NCI-H2081 treated with DMSO at 0.1 percent for 48 hours (cell line): Measurements from ENCODE around the gene TIMM23.
"Not testable (repeated sequence)": the region's sequence is repeated elsewhere in the genome, so short reads cannot be mapped to it uniquely, and the experiment has no call there.

Experiments used
- DNase-seq: peaks from one replicate; lab custom pipeline; 2025; lab: John Stamatoyannopoulos, UW

Gene TIMM23

DNA sequence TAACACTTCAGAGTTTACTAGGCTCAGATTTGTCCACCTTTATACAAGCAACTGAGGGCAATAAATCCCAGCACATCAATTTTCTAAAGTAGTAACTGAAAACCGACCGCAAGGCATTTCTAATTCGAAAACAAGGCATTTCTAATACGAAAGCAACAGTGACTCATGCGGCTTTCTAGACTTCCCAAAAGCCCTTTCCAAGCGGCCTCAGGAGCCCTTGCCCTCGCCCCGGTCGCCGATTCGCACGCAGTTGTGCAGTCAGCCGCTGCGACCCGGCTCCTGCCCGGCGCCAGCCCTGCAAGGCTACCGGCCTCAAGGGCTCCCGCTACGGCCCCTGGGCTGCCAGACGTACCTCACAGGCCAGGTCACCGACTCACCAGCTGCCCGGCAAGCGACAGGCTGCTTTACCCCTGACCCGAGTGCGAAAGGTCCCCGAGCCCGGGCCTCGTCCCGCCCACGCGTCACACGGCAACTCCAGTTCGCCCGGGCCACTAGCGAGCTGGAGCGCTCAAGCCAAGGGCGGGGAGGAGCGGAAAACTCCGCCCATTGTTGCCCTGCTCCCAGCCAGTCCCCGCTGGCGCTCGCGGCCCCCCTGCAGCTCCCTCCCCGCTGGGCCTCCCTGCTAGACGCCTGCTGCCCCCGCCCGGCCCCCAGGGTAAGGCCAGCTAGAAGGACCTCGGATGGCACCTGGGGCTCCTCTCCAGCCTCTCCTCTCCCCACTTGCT lies 50.9 kb downstream of the TIMM23 start:
- DNase-seq: no peak

DNA sequence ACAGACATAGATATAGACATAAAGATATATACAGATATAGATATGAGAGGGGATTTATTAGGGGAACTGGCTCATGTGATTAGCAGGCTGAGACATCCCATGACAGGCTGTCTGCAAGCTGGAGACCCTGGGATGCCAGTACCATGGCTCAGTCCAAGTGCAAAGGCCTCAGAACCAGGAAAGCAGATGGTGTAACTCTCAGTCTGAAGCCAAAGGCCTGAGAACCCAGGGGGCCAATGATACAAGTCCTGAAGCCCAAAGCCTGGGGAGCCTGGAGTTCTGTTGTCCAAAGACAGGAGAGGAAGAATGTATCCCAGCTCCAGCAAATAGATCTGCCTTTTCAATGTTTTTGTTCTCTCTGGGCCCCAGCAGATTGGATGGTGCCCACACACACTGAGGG lies 52.7 kb downstream of the TIMM23 start:
- DNase-seq: no peak

DNA sequence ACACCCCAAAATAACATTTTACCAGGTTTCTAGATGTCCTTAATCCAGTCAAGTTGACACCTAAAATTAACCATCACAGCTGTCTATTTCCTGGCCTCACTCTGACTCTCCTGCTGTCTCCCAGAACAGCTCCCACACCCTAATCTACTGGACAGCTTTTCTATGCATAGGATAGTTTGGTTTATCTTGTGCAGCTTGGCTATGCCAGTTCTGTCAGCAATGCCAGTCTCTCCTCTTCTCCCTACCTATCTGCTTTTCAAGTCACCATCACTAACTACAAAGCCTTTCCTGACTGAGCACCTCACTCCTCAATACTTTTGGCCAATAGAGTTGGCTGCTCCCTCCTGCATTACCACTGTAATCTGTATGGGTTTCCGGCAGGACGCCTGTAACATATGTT lies 53.1 kb downstream of the TIMM23 start:
- no peak for DNase-seq

DNA sequence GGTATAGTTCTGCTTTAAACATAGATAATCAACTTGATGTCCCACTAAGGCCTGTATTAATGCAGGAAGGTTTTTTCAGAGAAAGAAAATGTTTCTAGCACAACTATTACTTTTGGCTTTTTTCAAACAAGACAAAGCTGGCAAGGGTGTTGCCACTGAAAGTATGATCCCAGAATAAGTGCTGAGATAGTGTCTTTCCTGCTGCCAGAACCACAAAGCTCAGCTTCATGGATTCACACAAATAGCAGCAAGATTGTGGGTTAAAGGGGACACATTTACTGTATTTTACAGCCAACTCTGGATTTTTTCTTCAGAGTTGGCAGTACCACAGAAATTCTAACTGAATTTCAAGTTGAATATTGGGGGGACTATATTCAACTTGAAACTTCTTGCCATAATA lies 53.8 kb downstream of the TIMM23 start:
- DNase-seq: no peak

DNA sequence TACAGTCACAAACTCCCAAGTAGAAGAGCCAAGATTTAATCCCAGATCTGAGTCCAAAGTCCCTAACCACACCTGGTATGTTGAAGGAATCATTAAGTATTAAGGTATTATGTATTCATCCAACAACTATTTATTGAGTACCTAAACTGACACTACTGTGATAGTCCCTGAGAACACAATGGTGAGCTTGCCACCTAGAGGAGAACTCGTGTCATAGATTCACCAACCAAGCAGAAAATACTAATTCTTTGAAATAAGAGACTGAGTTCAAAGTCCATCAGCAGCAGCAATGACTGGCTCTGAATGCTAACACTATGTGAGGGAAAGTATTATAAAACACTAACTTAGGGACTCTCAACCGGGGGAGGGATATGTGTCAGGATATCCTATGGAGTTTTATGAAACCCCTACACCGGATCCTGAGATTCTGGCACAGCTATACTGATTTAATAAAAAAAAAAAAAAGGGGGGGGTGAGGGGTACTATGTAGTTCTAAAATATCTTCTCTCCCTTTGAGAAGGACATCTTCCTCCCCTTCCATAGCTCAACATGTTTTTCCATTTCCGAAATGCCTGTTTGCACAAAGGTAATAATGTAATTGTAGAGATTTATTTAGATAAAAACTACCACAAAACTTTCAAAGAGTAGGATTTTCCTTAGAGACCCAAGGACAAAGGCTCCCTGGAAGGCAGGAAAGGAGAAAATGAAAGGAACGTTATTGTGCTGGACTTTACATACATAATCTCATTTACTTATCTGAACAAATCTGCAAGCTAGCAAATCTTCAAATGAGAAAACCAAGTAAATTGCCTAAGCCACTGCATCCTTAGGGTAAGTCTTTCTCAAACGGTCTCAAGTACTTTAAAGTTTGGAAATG lies 56.5 kb downstream of the TIMM23 start:
- no peak for DNase-seq

DNA sequence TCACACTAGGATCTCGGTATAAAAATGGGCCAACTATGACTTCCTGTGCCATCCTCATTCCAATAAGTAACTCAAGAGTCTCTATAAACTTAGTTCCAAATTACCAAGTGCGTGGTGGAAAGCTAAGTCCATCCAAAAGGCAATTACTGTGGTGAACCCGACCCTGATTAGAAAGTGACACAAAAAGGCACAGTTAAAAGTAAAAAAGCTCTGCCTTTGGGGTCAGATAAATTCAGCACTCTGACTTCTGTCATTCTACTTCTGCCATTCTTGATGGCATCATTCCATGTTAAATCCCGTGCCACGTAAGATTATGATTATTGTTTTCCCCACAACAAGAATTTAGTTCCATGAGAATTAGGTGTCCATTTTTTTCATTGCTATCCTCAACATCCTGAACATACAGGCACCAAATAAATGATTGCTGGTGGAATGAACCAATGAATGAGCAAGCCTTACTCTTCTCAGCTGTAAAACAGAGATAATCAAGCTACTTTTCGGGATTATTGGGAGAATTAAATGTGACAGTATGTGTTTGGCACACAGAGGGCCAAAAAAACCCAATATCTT lies 57.3 kb downstream of the TIMM23 start:
- DNase-seq: no peak

DNA sequence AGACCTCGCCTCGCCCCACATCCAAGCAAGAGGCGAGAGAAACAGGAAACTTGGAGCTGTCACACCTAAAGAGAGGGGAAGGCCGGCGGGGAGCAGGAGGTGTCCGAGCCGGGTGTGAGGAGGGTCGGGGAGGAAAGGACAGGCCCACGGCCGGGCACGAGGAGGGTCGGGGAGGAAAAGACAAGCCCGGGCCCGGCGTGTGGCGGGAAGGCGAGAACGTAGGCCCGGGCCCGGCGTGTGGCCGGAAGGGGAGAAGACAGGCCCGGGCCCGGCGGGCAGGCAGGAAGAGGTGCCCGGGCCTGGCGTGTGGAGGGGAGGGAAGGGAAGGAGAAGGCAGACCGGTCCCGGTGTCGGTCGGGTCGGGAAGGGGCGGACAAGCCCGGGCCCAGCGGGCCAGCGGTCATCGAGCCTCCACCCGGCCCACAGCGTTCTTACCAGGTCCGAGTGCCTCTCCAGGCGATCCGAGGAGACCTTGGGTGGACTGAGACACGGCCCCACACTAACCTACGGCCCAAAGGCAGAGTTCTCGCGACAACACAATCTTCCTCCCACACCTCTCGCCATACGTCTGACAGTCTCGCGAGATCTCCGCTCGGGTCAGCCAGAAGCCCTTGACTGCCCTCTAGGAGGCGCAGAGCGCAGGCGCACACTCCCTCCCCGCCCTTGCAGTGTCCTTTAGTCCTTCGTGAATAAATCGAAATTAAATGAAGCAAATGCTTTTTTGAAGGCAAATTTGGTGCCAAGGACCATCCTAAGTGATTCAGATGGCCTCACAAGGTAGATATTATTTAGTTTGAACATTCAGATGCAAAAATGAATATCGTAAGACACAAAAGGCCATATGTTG lies 58.0 kb downstream of the TIMM23 start, which contains the start of gene NCOA4:
NCOA4 (minus strand) TSS at position 533 of the 847 bp plus-strand sequence. CDS start 13,943 bp downstream, outside the sequence.
- peak; percentile 63 for DNase-seq

DNA sequence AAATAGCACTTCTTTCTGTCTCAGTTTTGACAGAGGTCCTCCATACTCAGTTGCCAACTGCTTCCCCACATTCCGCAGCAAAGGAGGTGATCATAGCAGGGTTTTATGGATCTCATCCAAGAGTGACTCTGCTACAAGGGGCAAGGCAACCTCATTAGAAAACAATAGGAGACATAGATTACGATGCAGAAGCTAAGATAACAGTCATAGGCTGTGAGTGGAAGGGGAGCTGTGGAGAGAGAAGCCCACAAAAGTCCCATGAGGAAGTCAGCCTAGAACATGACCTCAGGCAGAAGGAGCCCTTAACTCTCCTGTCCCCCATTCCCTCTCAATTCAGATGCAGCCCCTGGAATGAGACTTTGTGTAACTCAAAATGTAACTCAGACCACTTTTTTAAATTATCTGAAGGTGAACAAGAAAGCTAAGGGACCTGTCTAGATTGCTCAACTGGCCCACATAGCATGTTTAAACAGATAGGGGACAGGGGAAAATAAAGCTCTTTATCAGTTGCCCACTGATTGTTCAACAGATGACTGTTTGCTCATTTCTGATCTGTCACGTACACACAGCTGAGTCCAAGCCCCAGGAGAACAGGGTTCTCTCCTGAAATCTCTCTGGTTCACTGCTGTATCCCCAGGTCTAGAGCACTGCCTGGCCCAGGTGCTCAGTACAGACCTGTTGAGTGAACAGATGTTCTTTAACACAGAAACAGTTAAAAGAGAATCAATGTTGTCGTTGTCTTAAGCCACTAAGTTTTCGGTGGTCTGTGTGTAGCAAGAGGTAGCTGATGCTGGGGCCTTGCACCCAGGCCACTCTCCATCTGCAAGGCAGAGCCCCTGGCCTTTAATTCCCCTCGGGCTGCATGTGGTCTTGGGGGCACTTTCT lies 59.6 kb downstream of the TIMM23 start:
- no peak for DNase-seq

DNA sequence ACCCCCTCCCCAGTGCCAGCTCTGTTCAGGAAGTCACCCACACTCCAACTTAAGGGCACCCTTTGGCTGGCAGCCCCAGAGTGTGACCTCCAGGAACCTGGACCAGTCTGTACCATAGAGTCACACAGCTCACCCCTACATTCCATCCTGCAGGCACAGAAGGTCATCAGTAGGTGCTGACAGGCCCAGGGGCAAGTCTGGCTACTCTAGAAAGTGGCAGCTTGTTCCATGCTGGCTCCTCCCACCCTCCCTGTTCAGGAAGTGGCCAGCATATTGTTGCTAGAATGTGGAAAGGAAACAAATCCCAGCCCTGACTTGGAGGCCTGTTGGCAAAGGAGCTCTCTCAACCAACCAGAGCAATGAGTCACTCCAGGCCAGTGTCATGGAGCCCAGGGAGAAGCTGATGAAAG lies 61.3 kb downstream of the TIMM23 start:
- DNase-seq: no peak

DNA sequence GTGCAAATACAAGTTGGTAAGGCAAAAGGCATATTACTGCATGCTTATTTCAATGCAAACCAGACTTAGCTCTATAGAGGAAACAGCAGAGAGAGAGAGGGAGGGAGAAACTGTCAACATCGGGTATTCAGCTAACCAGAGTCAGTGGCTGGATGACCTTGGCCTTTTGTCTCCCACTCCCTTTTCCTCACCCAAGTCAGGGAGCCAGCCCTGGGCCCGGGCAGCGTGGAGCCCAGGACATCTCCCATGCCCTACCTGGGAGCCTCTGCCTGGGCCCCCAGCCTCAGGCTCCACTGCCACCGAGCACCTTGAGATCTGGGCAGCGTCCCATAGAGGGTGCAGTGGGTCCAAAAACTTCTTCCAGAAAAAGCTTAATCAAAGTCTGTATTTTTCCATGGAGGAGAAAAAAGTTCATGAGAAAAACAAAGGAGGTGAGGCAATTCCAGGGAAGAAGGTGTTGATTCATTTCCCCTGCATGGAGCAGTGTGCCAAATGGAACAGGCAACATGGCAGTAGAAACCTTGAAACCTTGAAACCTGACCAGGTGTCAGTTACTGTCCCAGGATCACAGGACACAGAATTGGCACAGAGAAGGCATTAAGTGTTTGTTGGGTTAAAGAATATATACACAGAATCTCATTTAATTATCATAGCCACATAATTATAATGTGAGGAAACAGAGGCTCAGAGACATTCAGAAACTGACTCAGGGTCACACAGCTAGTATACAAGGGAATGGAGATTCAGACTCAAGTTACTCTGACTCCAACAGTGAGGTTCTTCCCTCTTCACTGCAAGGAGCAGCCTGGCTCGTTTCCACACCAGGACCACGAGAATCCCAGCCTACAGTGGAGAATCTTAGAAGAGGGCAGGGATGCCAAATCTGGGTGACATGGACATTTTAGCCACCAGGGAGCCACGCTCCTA lies 63.9 kb downstream of the TIMM23 start:
- no peak for DNase-seq

DNA sequence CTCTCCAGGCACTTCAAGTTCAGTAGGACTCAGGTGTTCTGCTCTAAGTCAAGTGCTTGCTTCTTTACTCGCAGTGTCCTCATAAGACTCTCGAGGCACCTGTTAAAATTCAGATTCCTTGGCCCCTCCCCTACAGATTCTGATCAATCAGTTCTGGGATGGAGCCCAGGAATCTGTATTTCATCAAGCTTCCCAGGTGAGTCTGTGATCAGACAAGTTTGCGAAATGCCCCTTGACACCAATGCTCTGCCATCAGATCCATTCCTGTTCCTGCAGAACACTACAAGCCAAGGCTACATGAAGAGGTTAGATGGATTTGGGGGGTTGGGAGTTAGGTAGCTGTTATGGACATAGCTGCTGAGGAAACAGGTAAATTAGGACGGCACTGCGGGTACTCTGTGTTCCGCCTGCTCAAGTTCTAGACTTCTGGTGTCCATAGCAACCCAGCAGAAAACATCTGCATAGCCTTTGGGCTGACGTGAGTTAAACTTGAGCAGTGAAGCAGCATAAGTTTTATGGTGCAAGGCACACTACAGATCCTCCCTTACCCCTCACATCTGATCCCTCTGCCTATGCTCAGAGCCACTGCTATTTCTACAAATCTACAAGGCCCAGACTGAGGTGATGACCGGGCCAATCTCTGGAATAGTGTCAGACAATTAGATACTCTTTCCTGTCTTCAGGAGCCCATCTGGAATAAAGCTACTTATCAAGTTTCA lies 65.0 kb downstream of the TIMM23 start:
- no peak for DNase-seq

DNA sequence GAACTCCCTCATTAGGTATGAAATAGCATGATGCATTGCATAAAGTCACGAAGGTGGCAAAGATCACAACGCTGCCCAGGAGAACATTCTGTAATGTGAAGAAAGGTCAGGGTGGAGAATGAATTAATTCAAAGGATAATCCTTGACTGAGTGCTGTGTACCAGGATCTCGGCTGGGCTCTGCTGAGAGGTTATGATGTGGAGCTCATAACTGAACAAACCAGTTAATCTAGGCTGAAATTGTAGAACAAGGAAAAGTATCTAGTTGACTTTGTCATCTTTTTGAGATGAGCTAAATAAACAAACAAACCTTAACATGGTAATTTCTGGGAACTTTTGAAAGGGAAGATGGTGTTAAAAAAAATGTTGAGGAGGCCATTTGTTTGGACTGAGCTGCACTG lies 67.7 kb downstream of the TIMM23 start:
- DNase-seq: no peak

DNA sequence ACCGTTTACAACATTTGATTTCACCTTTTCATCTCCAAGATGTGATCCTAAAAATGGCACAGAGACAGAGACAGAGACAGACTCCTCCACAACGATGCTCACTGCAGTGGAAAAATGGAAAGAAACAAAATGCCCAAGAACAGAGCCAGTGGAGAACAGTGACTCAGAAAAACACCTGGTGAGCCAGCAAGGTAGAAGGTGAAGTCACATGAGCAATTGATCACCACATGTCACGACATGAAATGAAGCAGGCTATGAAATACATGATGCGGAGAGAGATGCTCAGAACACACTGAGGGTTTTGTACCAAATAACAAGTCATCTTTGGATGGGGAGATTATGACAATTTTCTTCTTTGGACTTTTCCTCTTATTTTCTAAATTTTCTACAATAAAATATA lies 70.2 kb downstream of the TIMM23 start:
- no peak for DNase-seq

DNA sequence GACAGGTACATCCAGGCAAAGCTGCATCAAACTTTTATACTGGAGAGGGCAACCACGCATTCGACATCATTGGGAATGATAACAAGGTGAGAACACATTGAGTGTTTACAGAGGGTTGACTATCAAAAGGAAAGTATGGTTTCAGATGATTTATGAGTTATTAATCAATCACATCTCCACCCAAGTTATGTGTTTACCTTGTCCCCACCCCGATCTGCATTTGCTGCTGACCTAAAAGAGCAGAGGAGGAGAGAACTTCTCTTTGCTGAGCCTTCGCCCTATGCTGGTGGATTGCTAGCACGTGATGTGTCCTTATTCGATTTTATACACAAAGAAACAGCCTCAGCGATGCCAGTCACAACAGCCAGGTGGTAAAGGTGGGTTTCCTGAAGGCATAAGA lies 74.0 kb downstream of the TIMM23 start, which contains the start of gene MSMB:
MSMB (minus strand) TSS at position 9 of the 400 bp plus-strand sequence. CDS start 32 bp downstream, outside the sequence.
- no peak for DNase-seq

DNA sequence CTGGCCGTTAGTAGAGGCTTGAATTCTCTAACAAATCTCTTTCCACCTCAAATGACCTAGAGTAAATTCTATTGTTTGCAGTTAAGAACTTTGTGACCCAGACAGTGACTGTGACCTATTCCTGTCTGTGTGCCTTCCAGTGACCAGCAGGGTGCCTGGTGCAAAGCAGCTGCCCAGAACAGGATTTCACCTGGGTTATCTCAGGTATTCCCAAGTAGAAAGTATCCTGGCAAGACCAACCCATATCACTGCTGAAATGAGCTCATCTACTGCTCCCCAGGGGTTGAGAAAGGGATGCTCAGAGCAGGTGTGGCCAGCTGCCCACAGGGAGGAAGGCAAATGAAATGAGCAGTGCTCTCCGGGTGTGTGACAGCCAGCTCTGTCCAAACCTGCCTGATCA lies 75.9 kb downstream of the TIMM23 start:
- no peak for DNase-seq

DNA sequence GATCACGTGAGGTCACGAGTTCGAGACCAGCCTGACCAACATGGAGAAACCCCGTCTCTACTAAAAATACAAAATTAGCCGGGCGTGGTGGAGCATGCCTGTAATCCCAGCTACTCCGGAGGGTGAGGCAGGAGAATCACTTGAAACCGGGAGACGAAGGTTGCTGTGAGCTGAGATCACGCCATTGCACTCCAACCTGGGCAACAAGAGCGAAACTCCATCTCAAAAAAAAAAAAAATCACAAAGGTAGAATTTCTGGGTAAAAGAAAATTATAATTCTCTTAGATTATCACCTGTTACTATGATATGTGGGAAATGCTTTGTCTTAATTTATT lies 77.2 kb downstream of the TIMM23 start:
- not testable (repeated sequence) for DNase-seq

DNA sequence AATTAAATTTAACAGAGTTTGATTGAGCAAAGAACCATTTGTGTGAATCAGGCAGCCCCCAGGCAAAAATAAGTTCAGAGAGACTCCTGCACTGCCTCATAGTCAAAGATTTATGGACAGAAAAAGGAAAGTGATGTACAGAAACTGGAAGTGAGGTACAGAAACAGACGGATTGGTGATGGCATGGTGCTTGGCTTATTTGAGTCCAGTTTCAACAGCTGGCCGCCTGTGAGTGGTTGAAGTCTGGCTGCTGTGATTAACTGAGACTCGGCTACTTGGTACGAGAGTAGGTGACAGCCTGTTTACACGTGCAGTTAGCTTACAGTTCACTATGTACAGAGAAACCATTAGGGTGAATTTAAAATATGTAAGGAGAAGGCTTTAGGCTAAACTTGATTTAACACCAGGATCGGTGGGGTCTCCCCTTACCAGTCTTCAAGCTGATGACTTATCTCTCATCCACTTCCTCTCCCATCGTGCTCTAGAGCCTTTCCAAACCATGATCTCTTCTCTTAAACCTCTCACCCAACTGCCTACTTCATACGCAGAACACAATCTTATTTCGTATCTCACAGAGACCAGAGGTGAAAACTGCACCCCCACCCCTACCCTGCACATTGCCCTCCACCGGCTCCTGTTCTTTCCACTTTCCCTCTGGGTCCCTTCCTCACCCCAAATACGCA lies 78.8 kb downstream of the TIMM23 start:
- DNase-seq: no peak

DNA sequence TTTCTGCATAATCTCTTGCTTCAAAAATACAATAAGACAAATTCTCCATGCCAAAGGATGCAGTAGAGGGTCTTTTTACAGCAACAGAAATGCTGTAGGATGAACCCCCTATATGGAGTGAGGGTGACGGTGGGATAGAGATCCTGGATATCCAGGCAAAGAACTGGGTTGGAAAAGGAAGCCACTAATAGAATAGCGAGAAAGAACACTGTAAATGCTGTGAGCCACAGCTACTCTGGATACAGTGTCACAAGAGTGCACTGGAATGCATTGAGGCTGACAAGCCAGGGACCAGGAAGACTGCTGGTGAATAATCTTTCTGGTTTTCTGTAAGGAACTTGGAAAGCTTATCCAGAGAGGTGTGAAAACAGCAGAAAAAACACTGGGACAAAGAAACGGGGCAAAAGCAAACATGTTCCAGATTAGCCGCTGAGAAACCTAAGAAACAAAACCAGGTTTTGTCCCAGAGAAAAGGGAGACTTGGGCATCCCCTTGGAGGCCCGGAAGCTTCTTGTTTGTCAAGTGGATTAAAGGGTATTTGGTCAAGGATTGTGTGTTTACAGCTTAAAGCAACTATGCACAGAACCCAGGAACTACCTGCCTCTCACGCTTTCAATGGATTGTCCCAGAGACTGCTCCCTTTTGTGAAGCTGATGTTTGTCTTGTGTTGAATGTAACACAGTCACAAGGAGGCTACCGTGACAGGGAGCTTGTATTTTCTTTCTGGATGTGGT lies 79.9 kb downstream of the TIMM23 start:
- DNase-seq: no peak
